GM23248 (cell line): ENCODE data around the gene UBR2.

ENCODE experiments used
- EZH2 ChIP-seq: fragments of 200-600 bp; sonication (generic); IDR thresholded peaks from 2 replicates; pipeline ENCODE4 v1.6.1; 2018; ENCODE audit warnings: antibody characterized with exemption, mild to moderate bottlenecking; ENCODE audit not compliant: insufficient read depth, poor library complexity, severe bottlenecking
- EZH2phosphoT487 ChIP-seq: fragments of 200-600 bp; sonication (generic); IDR thresholded peaks from 2 replicates; pipeline ENCODE4 v1.6.1; 2018; ENCODE audit warnings: antibody characterized with exemption, moderate library complexity, mild to moderate bottlenecking, low read depth; ENCODE audit not compliant: insufficient read depth

GRCh38 chr6:42709871-42710270 is 146.0 kb downstream of the UBR2 start:
- TF ChIP-seq EZH2phosphoT487 (no peak), EZH2 (no peak)
